ENCODE results near the gene CHAC2.
"Not testable (repeated sequence)": the region's sequence is repeated elsewhere in the genome, so short reads cannot be mapped to it uniquely, and the experiment has no call there.

The CHAC2 gene

GRCh38 chr2:53820048-53820447 is 52.4 kb downstream of the CHAC2 start:
- DNase-seq (ENCODE audit: low read depth, low spot score), result no peak

GRCh38 chr2:53820711-53821110 is 53.1 kb downstream of the CHAC2 start:
- H3K4me3 ChIP-seq (ENCODE audit: low read length), result no peak overlapping the region
- no peak for DNase-seq (ENCODE audit: low read depth, low spot score)

More at GRCh38 chr2:53820048-53820447, 52.4 kb downstream of the CHAC2 start:
- no peak overlapping the region for H3K4me3 ChIP-seq (ENCODE audit: low read length)

GRCh38 chr2:53821810-53822209 is 54.2 kb downstream of the CHAC2 start:
- H3K4me3 ChIP-seq (ENCODE audit: low read length), result no peak overlapping the region
- DNase-seq (ENCODE audit: low read depth, low spot score), result no peak

GRCh38 chr2:53823639-53824038 is 56.0 kb downstream of the CHAC2 start:
- H3K4me3 ChIP-seq (ENCODE audit: low read length), result not testable (repeated sequence)
- DNase-seq (ENCODE audit: low read depth, low spot score), result peak; percentile 15
